ENCODE results near the gene DOCK8.

DNA sequence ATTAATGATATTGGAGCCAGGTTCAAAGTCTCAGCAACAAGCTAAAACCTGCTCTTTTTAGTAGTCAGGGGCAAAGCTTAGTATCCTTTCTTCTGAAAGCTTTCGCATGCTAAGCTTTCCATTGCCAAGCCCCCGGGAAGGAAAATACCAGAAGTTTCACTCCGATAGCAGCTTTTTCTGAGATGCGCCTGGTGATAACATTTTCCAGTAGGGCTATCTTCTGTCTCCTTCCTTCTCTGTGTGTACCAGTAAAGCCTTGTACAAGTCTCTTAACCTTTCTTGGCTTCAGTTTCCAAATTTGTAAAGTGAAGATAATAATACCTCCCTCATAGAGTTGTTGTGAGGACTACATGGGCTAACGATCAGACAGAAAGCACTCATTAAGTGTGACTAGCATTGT is 36.7 kb downstream of the DOCK8 start:
- TF ChIP-seq, protein P1, sequence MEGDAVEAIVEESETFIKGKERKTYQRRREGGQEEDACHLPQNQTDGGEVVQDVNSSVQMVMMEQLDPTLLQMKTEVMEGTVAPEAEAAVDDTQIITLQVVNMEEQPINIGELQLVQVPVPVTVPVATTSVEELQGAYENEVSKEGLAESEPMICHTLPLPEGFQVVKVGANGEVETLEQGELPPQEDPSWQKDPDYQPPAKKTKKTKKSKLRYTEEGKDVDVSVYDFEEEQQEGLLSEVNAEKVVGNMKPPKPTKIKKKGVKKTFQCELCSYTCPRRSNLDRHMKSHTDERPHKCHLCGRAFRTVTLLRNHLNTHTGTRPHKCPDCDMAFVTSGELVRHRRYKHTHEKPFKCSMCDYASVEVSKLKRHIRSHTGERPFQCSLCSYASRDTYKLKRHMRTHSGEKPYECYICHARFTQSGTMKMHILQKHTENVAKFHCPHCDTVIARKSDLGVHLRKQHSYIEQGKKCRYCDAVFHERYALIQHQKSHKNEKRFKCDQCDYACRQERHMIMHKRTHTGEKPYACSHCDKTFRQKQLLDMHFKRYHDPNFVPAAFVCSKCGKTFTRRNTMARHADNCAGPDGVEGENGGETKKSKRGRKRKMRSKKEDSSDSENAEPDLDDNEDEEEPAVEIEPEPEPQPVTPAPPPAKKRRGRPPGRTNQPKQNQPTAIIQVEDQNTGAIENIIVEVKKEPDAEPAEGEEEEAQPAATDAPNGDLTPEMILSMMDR (IDR thresholded peaks at IDR 0.05 in 2 of 3, conservative IDR thresholded peaks at IDR 0.05 in 1 of 3; ENCODE audit: borderline replicate concordance in 1 of 3, insufficient read depth in 1 of 3, low read depth in 2 of 3, low read length in 2 of 3), result no peak
- TF ChIP-seq ELF1 (IDR thresholded peaks at IDR 0.05; ENCODE audit: borderline replicate concordance, low read depth) (no peak), SIN3A (IDR thresholded peaks at IDR 0.05; ENCODE audit: low read depth) (no peak), RAD21 (IDR thresholded peaks at IDR 0.05; ENCODE audit: low read depth) (no peak), POLR2A (IDR thresholded peaks at IDR 0.05; ENCODE audit: borderline replicate concordance, extremely low read depth, insufficient read depth, insufficient read length) (no peak), EZH2 (IDR thresholded peaks at IDR 0.05) (no peak), POLR2AphosphoS5 (IDR thresholded peaks at IDR 0.05; ENCODE audit: low read depth, low read length) (no peak), YY1 (IDR thresholded peaks at IDR 0.05; ENCODE audit: extremely low read depth, insufficient replicate concordance, low read depth, low read length) (no peak), TCF7L2 (IDR thresholded peaks at IDR 0.05; ENCODE audit: borderline replicate concordance, extremely low read depth, insufficient read depth, insufficient read length) (no peak), CEBPB (IDR thresholded peaks at IDR 0.05; ENCODE audit: low read depth) (no peak)
- TF ChIP-seq, protein P2, sequence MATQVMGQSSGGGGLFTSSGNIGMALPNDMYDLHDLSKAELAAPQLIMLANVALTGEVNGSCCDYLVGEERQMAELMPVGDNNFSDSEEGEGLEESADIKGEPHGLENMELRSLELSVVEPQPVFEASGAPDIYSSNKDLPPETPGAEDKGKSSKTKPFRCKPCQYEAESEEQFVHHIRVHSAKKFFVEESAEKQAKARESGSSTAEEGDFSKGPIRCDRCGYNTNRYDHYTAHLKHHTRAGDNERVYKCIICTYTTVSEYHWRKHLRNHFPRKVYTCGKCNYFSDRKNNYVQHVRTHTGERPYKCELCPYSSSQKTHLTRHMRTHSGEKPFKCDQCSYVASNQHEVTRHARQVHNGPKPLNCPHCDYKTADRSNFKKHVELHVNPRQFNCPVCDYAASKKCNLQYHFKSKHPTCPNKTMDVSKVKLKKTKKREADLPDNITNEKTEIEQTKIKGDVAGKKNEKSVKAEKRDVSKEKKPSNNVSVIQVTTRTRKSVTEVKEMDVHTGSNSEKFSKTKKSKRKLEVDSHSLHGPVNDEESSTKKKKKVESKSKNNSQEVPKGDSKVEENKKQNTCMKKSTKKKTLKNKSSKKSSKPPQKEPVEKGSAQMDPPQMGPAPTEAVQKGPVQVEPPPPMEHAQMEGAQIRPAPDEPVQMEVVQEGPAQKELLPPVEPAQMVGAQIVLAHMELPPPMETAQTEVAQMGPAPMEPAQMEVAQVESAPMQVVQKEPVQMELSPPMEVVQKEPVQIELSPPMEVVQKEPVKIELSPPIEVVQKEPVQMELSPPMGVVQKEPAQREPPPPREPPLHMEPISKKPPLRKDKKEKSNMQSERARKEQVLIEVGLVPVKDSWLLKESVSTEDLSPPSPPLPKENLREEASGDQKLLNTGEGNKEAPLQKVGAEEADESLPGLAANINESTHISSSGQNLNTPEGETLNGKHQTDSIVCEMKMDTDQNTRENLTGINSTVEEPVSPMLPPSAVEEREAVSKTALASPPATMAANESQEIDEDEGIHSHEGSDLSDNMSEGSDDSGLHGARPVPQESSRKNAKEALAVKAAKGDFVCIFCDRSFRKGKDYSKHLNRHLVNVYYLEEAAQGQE (IDR thresholded peaks at IDR 0.05; ENCODE audit: low read depth), result no peak
- TF ChIP-seq, protein P3, sequence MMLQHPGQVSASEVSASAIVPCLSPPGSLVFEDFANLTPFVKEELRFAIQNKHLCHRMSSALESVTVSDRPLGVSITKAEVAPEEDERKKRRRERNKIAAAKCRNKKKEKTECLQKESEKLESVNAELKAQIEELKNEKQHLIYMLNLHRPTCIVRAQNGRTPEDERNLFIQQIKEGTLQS (IDR thresholded peaks at IDR 0.05), result no peak
- TF ChIP-seq, protein P4, sequence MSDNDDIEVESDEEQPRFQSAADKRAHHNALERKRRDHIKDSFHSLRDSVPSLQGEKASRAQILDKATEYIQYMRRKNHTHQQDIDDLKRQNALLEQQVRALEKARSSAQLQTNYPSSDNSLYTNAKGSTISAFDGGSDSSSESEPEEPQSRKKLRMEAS (IDR thresholded peaks at IDR 0.05), result no peak

Measured in HCT116 (cell line).